NCI-H2171 treated with DMSO at 0.1 percent for 48 hours (cell line): Measurements from ENCODE around the gene ITPK1.

Experiments
- DNase-seq: peaks from one replicate; lab custom pipeline; 2025; lab: John Stamatoyannopoulos, UW

ITPK1 gene

GRCh38 chr14:93028724-93029076, 87.0 kb downstream of the ITPK1 start:
- DNase-seq, result no peak

DNA sequence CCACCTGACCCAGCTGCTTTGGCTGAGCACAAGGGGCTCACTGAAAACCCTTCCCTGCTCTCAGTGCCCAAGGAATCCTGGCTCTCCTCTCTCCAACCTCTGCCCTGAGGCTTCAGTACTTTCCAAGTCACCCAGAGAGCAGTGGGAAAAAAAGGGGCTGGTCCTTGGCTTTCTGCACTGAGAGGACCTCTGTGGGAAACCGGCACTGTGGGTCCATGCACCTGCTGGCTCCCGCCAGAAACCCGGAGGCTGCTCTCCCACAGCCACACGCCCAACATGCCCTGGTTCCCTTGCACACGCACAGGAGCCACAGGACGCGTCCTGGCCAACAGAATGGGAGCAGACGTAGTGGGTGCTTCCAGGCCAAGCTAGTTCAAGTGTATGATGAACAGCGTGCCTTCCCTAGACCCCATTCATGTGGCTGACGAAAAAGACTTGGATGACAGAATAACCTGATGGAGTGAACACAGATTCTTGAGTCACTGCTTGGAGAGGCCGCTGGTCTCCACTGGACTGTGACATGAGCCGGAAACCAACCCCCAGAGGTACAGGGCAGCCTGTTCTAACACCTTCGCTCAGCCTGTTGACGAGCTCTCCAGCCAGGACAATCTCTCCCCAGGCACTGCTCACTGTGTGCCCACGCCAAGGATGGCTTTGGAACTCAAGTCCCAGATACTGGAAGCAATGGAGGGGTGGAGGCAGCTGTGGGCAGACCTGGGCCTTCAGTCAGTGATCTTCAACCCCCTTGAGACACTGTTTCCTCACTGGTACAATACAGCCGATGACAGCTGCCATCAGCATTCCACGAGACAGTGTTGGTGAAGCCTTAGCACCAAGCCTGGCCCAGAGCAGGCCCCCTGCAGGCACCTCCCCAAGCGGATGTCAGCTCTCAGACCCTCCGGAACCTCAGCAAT, 87.7 kb downstream of the ITPK1 start:
- DNase-seq, result no peak

- no peak for DNase-seq
These were observed 89.4 kb downstream of the ITPK1 start for GRCh38 chr14:93026339-93026738.

DNA sequence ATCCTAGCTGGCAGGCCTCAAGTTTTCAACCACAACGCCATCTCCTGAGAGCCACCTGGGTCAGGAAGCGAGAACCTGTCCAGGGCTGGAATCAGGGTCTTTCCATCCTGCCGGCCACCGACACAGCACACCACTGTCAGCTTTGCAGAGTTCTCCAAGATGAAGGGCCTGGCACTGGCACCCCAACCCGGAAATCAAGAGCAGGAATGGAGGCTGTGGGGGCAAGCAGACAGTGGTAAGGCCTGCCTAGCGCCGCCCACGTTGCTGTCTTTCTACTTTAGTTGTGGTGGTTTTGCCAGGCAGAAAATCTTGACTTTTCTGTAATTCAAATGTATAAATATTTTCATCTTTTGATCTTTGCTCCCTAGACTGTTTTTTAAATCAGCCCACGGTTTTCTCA, 90.7 kb downstream of the ITPK1 start:
- no peak for DNase-seq

DNA sequence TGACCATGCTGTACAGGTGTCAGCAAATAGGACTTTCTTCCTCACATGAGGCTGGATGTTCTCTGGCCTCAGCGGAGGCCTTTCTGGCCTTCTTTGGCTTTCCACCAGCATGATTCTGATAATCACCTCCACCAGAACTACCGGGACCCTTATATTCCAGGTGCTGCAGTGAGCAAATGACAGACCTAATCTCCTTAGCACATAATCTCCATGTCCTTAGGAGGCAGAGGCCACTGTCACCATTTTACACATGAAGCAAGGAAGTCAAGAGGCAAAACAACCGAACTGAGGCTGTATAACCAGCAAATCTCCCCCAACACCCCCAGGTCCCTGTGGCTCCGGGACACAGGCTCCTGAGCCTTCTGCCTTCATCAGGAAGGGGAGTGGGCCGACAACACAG, 91.2 kb downstream of the ITPK1 start:
- no peak for DNase-seq

DNA sequence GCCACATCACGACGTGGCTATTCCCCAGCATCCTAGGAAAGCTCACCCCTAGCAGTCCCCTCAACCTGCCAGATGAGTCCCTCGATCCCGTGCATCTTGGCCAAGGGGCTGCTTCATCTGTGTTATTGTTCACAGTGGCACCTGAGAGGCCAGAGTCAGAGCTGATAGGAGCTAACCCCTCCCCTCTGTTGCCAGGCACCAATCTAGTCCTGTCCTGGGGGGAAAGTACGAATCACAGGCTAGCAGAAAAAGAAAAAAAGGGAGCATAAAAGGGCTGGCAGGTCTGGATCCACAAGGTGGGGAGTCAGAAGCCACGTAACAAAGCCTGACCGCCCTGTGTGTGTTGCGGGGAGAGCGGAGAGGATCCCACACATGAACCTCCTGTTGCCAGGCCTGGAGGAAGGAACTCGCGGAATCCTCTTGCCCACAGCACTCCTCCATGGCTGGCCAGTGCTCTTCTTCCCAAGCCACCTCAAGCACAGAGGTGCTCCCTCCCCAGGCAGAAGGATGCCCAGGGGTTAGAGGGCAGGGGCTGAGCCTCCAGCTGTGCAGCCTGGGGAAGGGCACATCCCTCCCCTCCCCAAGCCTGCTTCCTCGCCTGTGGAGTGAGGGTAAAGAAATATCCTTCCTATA, 91.8 kb downstream of the ITPK1 start:
- no peak for DNase-seq

- DNase-seq, result peak; percentile 50
These were observed 92.7 kb downstream of the ITPK1 start for GRCh38 chr14:93023039-93023438.

- no peak for DNase-seq
These were observed 95.8 kb downstream of the ITPK1 start for GRCh38 chr14:93019970-93020369.

DNA sequence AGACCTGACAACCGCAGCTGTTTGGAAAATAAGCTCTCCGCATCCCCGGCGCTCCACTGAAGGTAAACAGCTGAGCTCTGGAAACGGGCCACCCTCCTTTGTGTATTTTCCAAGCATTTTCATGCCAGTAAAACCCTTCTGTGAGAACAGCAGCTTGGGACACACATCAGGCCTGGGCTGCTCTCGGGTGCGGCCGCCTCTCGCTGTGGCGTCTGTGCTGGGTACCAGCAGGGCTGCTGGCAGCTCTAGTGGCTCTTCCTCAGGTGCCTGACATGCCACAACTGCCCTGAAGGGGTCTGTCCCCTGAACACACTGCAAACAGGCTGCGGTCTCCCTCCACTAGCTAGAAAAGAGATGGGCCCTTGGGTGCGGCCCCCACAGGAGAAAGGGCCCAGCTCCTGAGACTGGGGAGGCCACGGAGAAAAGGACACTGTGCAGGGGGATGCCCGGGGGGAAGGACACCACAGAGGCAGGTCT, 96.3 kb downstream of the ITPK1 start:
- no peak for DNase-seq

GRCh38 chr14:93018366-93018765, 97.4 kb downstream of the ITPK1 start:
- no peak for DNase-seq

GRCh38 chr14:93017898-93018297, 97.8 kb downstream of the ITPK1 start:
- no peak for DNase-seq

- no peak for DNase-seq
These were observed 98.4 kb downstream of the ITPK1 start for GRCh38 chr14:93017301-93017797.

- DNase-seq, result no peak
These were observed 99.4 kb downstream of the ITPK1 start for GRCh38 chr14:93016275-93016845.

- no peak for DNase-seq
These were observed 100.2 kb downstream of the ITPK1 start for GRCh38 chr14:93015505-93015904.

GRCh38 chr14:93015064-93015463, 100.7 kb downstream of the ITPK1 start:
- no peak for DNase-seq

DNA sequence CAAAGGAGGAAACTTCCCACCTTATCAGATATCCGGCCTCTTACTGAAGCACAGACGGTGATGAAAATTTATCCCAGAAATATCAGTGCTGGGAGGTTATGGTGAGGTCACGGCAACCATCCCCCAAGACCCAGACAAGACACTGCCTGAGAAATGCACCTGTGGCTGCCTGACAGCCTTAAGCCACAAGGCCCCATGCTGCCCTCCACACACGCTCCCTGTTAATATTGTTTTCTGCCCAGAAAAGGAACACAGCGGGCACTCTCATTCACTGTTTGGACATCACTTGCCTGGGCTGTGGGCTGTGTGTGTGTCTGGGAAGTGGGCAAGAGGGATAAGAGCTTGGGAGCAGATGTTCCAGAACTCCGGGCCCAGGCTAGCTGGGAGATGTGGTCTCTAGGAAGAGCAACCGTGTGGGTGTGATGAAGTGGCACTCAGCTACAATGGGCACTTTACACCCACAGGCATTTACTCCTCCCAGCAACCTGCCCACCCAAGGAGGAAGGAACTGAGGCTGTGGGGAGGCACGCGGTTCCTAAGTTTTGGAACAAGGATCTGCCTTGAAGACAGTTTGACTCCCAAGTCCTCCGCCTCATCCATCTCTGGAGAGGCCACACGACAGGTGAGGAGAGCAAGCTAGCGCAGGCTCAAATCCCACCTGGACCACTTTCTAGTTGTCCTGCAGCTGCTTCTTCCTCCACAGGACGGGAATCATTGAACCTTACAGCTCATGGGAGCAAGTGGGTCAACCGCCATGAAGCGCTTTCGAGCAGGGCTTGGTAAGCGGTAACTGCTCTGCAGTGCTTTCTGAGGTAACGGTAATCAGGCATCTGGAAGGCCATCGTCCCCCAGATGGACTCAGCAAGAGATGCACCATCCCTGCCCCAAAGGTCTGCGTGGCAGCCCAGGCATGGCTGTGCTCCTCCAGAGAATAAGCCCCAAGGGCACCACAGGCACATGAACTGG, 101.4 kb downstream of the ITPK1 start:
- peak; percentile 27 for DNase-seq

DNA sequence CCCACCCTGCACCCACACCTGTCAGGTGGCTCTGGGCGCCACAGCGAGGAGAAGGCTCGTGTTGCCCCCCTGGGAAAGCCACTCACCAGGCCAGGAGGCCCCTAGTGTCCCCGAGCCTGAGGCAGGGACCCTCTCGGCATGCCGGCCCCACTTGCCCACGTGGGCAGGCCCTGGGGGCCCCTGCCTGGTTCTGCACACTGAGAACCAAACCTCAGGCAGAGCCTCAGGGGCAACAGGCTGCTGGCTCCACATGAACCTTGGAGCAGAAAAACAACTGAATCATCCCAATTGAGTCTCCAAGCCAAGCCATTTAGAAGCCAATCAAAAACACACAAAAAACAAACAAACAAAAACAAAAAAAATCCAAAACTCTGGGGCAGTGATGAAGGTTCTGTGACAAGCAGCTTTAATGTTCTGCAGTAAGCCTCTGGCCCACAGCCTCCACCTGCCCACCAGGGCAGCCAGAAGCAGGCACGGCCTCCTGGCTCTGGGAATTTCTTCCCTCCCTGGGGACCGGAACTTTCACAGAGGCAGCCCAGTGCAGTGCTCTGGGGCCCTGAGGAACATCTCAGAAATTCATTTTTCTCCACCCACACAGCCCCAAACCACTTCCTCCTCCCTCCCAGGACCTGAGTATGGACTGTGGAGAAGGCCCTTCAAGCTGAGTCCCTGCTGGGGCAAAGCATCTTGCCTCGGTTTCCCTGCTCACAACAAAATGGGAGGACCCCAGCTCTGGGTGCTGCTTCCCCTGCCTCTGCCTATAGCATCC, 102.6 kb downstream of the ITPK1 start:
- peak; percentile 20 for DNase-seq

DNA sequence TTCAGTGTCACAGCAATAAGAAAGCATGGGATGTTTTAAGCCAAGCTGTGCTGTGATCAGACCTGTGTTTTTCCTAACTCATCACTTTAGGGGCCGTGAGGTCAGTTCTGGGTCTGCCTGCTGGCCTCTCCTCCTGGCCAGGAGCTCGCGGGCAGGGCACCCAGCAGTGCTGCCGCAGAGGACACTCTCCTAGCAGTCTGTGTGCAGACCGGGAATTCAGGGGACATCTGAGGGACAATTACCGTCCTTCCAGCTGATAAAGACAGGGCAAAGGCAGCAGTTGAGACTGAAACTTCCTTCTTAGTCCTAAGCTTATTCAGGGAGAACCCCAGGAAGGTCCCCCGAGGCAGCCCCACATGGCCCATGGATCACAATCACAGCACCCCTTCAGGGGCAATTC, 103.2 kb downstream of the ITPK1 start:
- DNase-seq, result no peak

GRCh38 chr14:93011650-93012325, 103.9 kb downstream of the ITPK1 start:
- DNase-seq, result peak; percentile 52

DNA sequence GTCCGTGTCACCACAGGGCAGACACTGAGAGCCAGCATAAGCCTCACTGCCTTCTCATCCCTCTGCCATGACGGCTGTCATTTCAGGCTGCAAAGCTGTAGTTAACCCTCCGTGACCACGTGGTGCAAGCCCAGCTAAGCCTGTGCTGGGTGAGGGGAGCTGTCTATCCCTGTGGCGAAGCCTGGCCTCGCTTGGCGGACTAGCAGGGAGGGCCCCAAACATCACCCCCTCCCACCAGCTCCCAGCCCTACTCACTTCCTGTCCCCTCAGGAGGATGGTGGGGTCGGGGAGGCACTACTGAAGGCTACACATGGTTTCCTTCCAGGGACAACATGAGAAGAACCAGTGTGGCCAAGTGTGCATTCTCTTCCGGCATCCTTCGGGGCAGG, 104.6 kb downstream of the ITPK1 start:
- no peak for DNase-seq
